H9 (cell line): ENCODE measurements around the gene MGAT5. TPM values are rescaled to one million over a fixed set of nuclear protein-coding genes. Genes with fewer than 3 reads are reported as not detected.

Experiments
- DNase-seq: peaks from one replicate; pipeline ENCODE4 v3.0.0-alpha.2; 2017
- H2AFZ ChIP-seq: one replicate; pipeline ENCODE4 v1.6.1; 2013; ENCODE audit warnings: mild to moderate bottlenecking, low read length, control low read depth, moderate library complexity
- H2AK5ac ChIP-seq: 2 replicates; pipeline ENCODE4 v1.6.1; 2013; ENCODE audit warnings: low read length, control low read depth, mixed read lengths; ENCODE audit not compliant: insufficient read length
- H2BK120ac ChIP-seq: one replicate; pipeline ENCODE4 v1.6.1; 2013; ENCODE audit warnings: low read depth, mild to moderate bottlenecking, low read length, control low read depth, inconsistent platforms; ENCODE audit not compliant: poor library complexity, severe bottlenecking
- H2BK12ac ChIP-seq: 2 replicates; pipeline ENCODE4 v1.6.1; 2013; ENCODE audit warnings: low read length, control low read depth, mixed read lengths, low read depth; ENCODE audit not compliant: insufficient read length
- H2BK15ac ChIP-seq: 2 replicates; pipeline ENCODE4 v1.6.1; 2013; ENCODE audit warnings: low read depth, low read length, control low read depth
- H2BK20ac ChIP-seq: one replicate; pipeline ENCODE4 v1.6.1; 2013; ENCODE audit warnings: low read depth, mild to moderate bottlenecking, low read length, control low read depth, inconsistent platforms; ENCODE audit not compliant: poor library complexity, severe bottlenecking
- H2BK5ac ChIP-seq: 2 replicates; pipeline ENCODE4 v1.6.1; 2013; ENCODE audit warnings: low read length, control low read depth, mixed read lengths; ENCODE audit not compliant: insufficient read length
- H3K14ac ChIP-seq: 2 replicates; pipeline ENCODE4 v1.6.1; 2013; ENCODE audit warnings: low read length, control low read depth; ENCODE audit not compliant: insufficient read depth
- H3K18ac ChIP-seq: 2 replicates; pipeline ENCODE4 v1.6.1; 2013; ENCODE audit warnings: low read depth, mild to moderate bottlenecking, mixed read lengths, low read length, control low read depth; ENCODE audit not compliant: insufficient read length
- H3K23ac ChIP-seq: 2 replicates; pipeline ENCODE4 v1.6.1; 2013; ENCODE audit warnings: low read length, control low read depth, mixed read lengths, low read depth; ENCODE audit not compliant: insufficient read length
- H3K23me2 ChIP-seq: 2 replicates; pipeline ENCODE4 v1.6.1; 2013; ENCODE audit warnings: low read depth, mild to moderate bottlenecking, mixed read lengths, low read length, control low read depth; ENCODE audit not compliant: insufficient read length, poor library complexity, severe bottlenecking
- H3K27ac ChIP-seq: 2 replicates; pipeline ENCODE4 v1.5.1; 2013; ENCODE audit warnings: low read length, control low read depth, mixed read lengths, low read depth; ENCODE audit not compliant: insufficient read length
- H3K27me3 ChIP-seq: 2 replicates; pipeline ENCODE4 v1.6.1; 2013; ENCODE audit warnings: low read length, control low read depth, inconsistent platforms; ENCODE audit not compliant: insufficient read depth
- H3K4ac ChIP-seq: 2 replicates; pipeline ENCODE4 v1.6.1; 2013; ENCODE audit warnings: low read depth, mild to moderate bottlenecking, control low read depth, inconsistent platforms, low read length, moderate library complexity
- H3K4me1 ChIP-seq: 2 replicates; pipeline ENCODE4 v1.6.1; 2013; ENCODE audit warnings: low read length, control low read depth, inconsistent platforms; ENCODE audit not compliant: insufficient read depth
- H3K4me2 ChIP-seq: 2 replicates; pipeline ENCODE4 v1.6.1; 2013; ENCODE audit warnings: low read length, control low read depth, mixed read lengths; ENCODE audit not compliant: insufficient read length, insufficient read depth
- H3K56ac ChIP-seq: 2 replicates; pipeline ENCODE4 v1.6.1; 2013; ENCODE audit warnings: low read depth, mild to moderate bottlenecking, mixed read lengths, low read length, control low read depth; ENCODE audit not compliant: insufficient read length
- H3K79me1 ChIP-seq: 2 replicates; pipeline ENCODE4 v1.6.1; 2013; ENCODE audit warnings: low read depth, mild to moderate bottlenecking, moderate library complexity, low read length, control low read depth, inconsistent platforms; ENCODE audit not compliant: insufficient read depth, poor library complexity, severe bottlenecking
- H3K79me2 ChIP-seq: 2 replicates; pipeline ENCODE4 v1.6.1; 2013; ENCODE audit warnings: low read length, control low read depth, inconsistent platforms; ENCODE audit not compliant: insufficient read depth
- H3K9ac ChIP-seq: 2 replicates; pipeline ENCODE4 v1.6.1; 2013; ENCODE audit warnings: low read length, control low read depth, mixed read lengths; ENCODE audit not compliant: insufficient read length; ENCODE audit errors: extremely low read depth
- H3K9me3 ChIP-seq: one replicate; pipeline ENCODE4 v1.6.1; 2013; ENCODE audit warnings: low read depth, low read length, inconsistent platforms; ENCODE audit not compliant: control insufficient read depth
- H3T11ph ChIP-seq: one replicate; pipeline ENCODE4 v1.6.1; 2013; ENCODE audit warnings: mild to moderate bottlenecking, low read length, control low read depth, inconsistent platforms
- H4K20me1 ChIP-seq: one replicate; pipeline ENCODE4 v1.6.1; 2013; ENCODE audit not compliant: control insufficient read depth, insufficient read length, insufficient read depth
- H4K5ac ChIP-seq: 2 replicates; pipeline ENCODE4 v1.6.1; 2013; ENCODE audit warnings: low read depth, mild to moderate bottlenecking, mixed read lengths, low read length, control low read depth; ENCODE audit not compliant: insufficient read length
- H4K8ac ChIP-seq: replicated peaks from 2 replicates; pipeline ENCODE4 v1.6.1; 2013; ENCODE audit warnings: low read length, control low read depth, mixed read lengths, low read depth; ENCODE audit not compliant: insufficient read length
- H4K91ac ChIP-seq: 2 replicates; pipeline ENCODE4 v1.6.1; 2013; ENCODE audit warnings: low read depth, mild to moderate bottlenecking, moderate library complexity, mixed read lengths, low read length, control low read depth; ENCODE audit not compliant: insufficient read length
- H3K27ac Mint-ChIP-seq, 3 experiments: 2 replicates in 2 of 3; 3 replicates in 1 of 3; pipeline ENCODE4 v1.8.0; 2020 to 2021; ENCODE audit warnings: mixed read lengths in 3 of 3, mild to moderate bottlenecking in 1 of 3, moderate library complexity in 1 of 3
- H3K27me3 Mint-ChIP-seq: 2 replicates; pipeline ENCODE4 v1.8.0; 2021; ENCODE audit warnings: low read depth, mild to moderate bottlenecking, moderate library complexity, mixed read lengths
- H3K36me3 Mint-ChIP-seq, 3 experiments: 2 replicates in 2 of 3; 3 replicates in 1 of 3; pipeline ENCODE4 v1.8.0; 2020 to 2021; ENCODE audit warnings: low read depth in 3 of 3, mixed read lengths in 3 of 3; ENCODE audit not compliant: insufficient read depth in 1 of 3
- H3K4me1 Mint-ChIP-seq, 2 experiments: 2 replicates each; pipeline ENCODE4 v1.8.0; 2020; ENCODE audit warnings: mixed read lengths in 2 of 2
- H3K4me3 Mint-ChIP-seq, 2 experiments: 2 replicates in 1 of 2; 3 replicates in 1 of 2; pipeline ENCODE4 v1.8.0; 2020 to 2021; ENCODE audit warnings: mild to moderate bottlenecking in 2 of 2, mixed read lengths in 2 of 2, moderate library complexity in 1 of 2
- H3K9me3 Mint-ChIP-seq, 2 experiments: 2 replicates in 1 of 2; 3 replicates in 1 of 2; pipeline ENCODE4 v1.8.0; 2020; ENCODE audit warnings: mild to moderate bottlenecking in 2 of 2, mixed read lengths in 2 of 2, moderate library complexity in 1 of 2
- CTCF ChIP-seq: fragments of 200-600 bp; sonication (generic); conservative IDR thresholded peaks from 3 replicates; pipeline ENCODE4 v1.8.0; 2021; ENCODE audit warnings: antibody characterized with exemption, mild to moderate bottlenecking
- WGBS: extraction: QIAGEN DNeasy Blood & Tissue Kit; methylation state at CpG from one replicate; pipeline ENCODE4 v1.1.7; 2013; ENCODE audit warnings: missing lambda C conversion rate, low lambda C conversion rate, mixed read lengths; ENCODE audit not compliant: insufficient read length; ENCODE audit errors: extremely low coverage; 5-methylcytosine and 5-hydroxymethylcytosine counted together
- total RNA-seq: library from RNA; stranded (reverse); gene quantifications from 2 replicates; pipeline ENCODE4 v1.2.1, GENCODE V29; 2021

Gene MGAT5
- total RNA-seq, 1 experiment from 2014 or later = 25.7 TPM

- no peak overlapping the region for H2BK120ac ChIP-seq
- DNase-seq = no peak
Measured at GRCh38 chr2:134369220-134369902, 115.5 kb downstream of the MGAT5 start.

More at GRCh38 chr2:134369220-134369902, 115.5 kb downstream of the MGAT5 start:
- no peak overlapping the region for H2AK5ac ChIP-seq
- H2BK15ac ChIP-seq = no peak overlapping the region
- no peak overlapping the region for H3K27ac ChIP-seq
- H3K56ac ChIP-seq = no peak overlapping the region
- H3K23ac ChIP-seq = no peak overlapping the region
- H2BK20ac ChIP-seq = no peak overlapping the region
- H4K91ac ChIP-seq = no peak overlapping the region
- no peak overlapping the region for H3K18ac ChIP-seq
- Mint-ChIP-seq H3K27ac (no peak overlapping the region), H3K4me3 (no peak overlapping the region), H3K27me3 (no peaks in the 10 kb centered on the region), H3K36me3 (peaks cover 0 to 9% (median 0%) of the 10 kb centered on the region in 3 experiments; a peak in 2 of 7 replicates), H3K9me3 (no peaks in the 10 kb centered on the region), H3K4me1 (peaks cover 2 to 6% of the 10 kb centered on the region in 2 experiments; a peak in 3 of 4 replicates)
- no peaks in the 10 kb centered on the region for H3K79me1 ChIP-seq
- no peak overlapping the region for H3K4ac ChIP-seq
- no peak overlapping the region for H2BK5ac ChIP-seq
- TF ChIP-seq CTCF = no peak
- H3T11ph ChIP-seq = no peak overlapping the region
- H3K14ac ChIP-seq = no peak overlapping the region
- H3K9ac ChIP-seq = no peak overlapping the region
- H2BK12ac ChIP-seq = no peak overlapping the region
- no peaks in the 10 kb centered on the region for H3K4me1 ChIP-seq
- no peak overlapping the region for H2AFZ ChIP-seq
- H3K4me2 ChIP-seq = no peak overlapping the region
- no peaks in the 10 kb centered on the region for H4K20me1 ChIP-seq
- H4K8ac ChIP-seq = no peak overlapping the region
- no peaks in the 10 kb centered on the region for H3K23me2 ChIP-seq
- no peak overlapping the region for H4K5ac ChIP-seq
- no CpG with 5 or more reads among the region's 1 CpG for WGBS
- no peaks in the 10 kb centered on the region for H3K79me2 ChIP-seq
- H3K9me3 ChIP-seq = no peaks in the 10 kb centered on the region
- no peaks in the 10 kb centered on the region for H3K27me3 ChIP-seq
